Lung (tissue), 12 donors: Measurements from ENCODE around the gene VCL. TPM values are rescaled to one million over a fixed set of nuclear protein-coding genes. Genes with fewer than 3 reads are reported as not detected.

Experiments
- ATAC-seq: fragments of 200-7000 bp; cut with Tn5 transposase; one replicate; pipeline ENCODE4 v1.9.1; 2020; ENCODE audit warnings: moderate number of reproducible peaks; ENCODE audit not compliant: insufficient read depth, low FRiP score
- DNase-seq, 3 donors: peaks; one replicate each; pipeline ENCODE4 v3.0.0-alpha.2; 2013 to 2017
- H3K27ac ChIP-seq, 2 donors: one replicate each; pipeline ENCODE4 v1.5.1; 2013; ENCODE audit warnings: mild to moderate bottlenecking in 2 of 2, moderate library complexity in 2 of 2, control low read depth in 1 of 2, inconsistent platforms in 1 of 2, low read depth in 1 of 2, low read length in 1 of 2
- H3K27me3 ChIP-seq, 3 donors: one replicate each; pipeline ENCODE4 v1.5.1; 2013; ENCODE audit warnings: low read length in 2 of 3; ENCODE audit not compliant: control insufficient read depth in 3 of 3, insufficient read depth in 3 of 3
- H3K36me3 ChIP-seq, 4 donors: one replicate each; pipeline ENCODE4 v1.5.1; 2013; ENCODE audit warnings: low read length in 4 of 4, mild to moderate bottlenecking in 1 of 4, moderate library complexity in 1 of 4; ENCODE audit not compliant: control insufficient read depth in 4 of 4, insufficient read depth in 4 of 4
- H3K4me1 ChIP-seq, 5 donors: one replicate each; pipeline ENCODE4 v1.5.1; 2013; ENCODE audit warnings: low read length in 5 of 5, mild to moderate bottlenecking in 2 of 5, moderate library complexity in 1 of 5; ENCODE audit not compliant: control insufficient read depth in 5 of 5, insufficient read depth in 5 of 5
- H3K4me3 ChIP-seq: one replicate; pipeline ENCODE4 v1.5.1; 2013; ENCODE audit warnings: mild to moderate bottlenecking, control low read depth, moderate library complexity
- H3K9ac ChIP-seq, 2 donors: one replicate each; pipeline ENCODE4 v1.5.1; 2013; ENCODE audit warnings: low read length in 2 of 2, control low read depth in 1 of 2; ENCODE audit not compliant: insufficient read depth in 1 of 2
- H3K9me3 ChIP-seq, 4 donors: one replicate each; pipeline ENCODE4 v1.5.1; 2013; ENCODE audit warnings: low read length in 3 of 4, mild to moderate bottlenecking in 1 of 4, moderate library complexity in 1 of 4; ENCODE audit not compliant: control insufficient read depth in 4 of 4, insufficient read depth in 3 of 4
- CTCF ChIP-seq: IDR thresholded peaks from 2 replicates; pipeline ENCODE4 v1.5.1; 2012; ENCODE audit warnings: mild to moderate bottlenecking; ENCODE audit errors: control extremely low read depth, extremely low read depth
- WGBS, 2 donors: extraction: QIAGEN DNeasy Blood & Tissue Kit; methylation state at CpG; one replicate each; pipeline ENCODE4 v1.1.7; 2013; 5-methylcytosine and 5-hydroxymethylcytosine counted together
- polyA plus RNA-seq, 2 donors: library from polyadenylated mRNA; stranded (reverse); fragments of 200-250 nt; gene quantifications; one replicate each; pipeline ENCODE4 v1.2.1, GENCODE V29; 2013
- total RNA-seq, 2 donors: library from RNA; depleted of rRNA in 1 of 2; stranded (reverse); fragments of >200 nt in 1 of 2; gene quantifications; one replicate each; pipeline ENCODE4 v1.2.1, GENCODE V29; 2014 to 2021
- donor health status: control.
- donor health status: control.
- donor health status: Bipolar disorder and iron deficiency.
- donor health status: healthy.
- donor health status: DM: yes; HTN: yes; CAD: no.

The VCL gene
- total and polyA plus RNA-seq, 4 donors: 24.5 to 181 (median 86.3) TPM

GRCh38 chr10:74055383-74056049, 57.6 kb downstream of the VCL start:
- H3K27me3 ChIP-seq: no peaks in the 10 kb centered on the region
- WGBS, 2 donors: 64 to 69% methylated on average over 4 of the region's 4 CpGs
- H3K4me1 ChIP-seq: peaks cover 3 to 32% (median 10%) of the 10 kb centered on the region in 5 donors
- H3K4me3 ChIP-seq: no peak overlapping the region
- H3K9ac ChIP-seq: no peak overlapping the region
- no peak for TF ChIP-seq CTCF
- DNase-seq (no peak), ATAC-seq (no peak)
- H3K9me3 ChIP-seq: no peaks in the 10 kb centered on the region
- peak overlapping the region; percentile 77 to 90 for H3K27ac ChIP-seq
- H3K36me3 ChIP-seq: peaks cover 0 to 3% (median 1%) of the 10 kb centered on the region in 4 donors

GRCh38 chr10:74056050-74056818, 58.3 kb downstream of the VCL start:
- WGBS, 2 donors: 46 to 70% methylated on average over 2 of the region's 2 CpGs
- TF ChIP-seq CTCF: no peak
- H3K4me1 ChIP-seq: peaks cover 3 to 26% (median 10%) of the 10 kb centered on the region in 5 donors
- H3K9ac ChIP-seq: no peak overlapping the region
- DNase-seq: no peak
- peak; percentile 67 for ATAC-seq
- H3K4me3 ChIP-seq: no peak overlapping the region
- H3K27ac ChIP-seq: peak overlapping the region in 1 of 2 donors; percentile 90
- H3K36me3 ChIP-seq: peaks cover 0 to 3% (median 1%) of the 10 kb centered on the region in 4 donors
- H3K27me3 ChIP-seq: no peaks in the 10 kb centered on the region
- H3K9me3 ChIP-seq: no peaks in the 10 kb centered on the region

GRCh38 chr10:74058071-74058470, 60.2 kb downstream of the VCL start:
- peaks cover 3 to 23% (median 10%) of the 10 kb centered on the region in 5 donors for H3K4me1 ChIP-seq
- H3K27ac ChIP-seq: peak overlapping the region; percentile 21 to 70
- peaks cover 0 to under 1% (median 0%) of the 10 kb centered on the region in 4 donors for H3K9me3 ChIP-seq
- H3K36me3 ChIP-seq: peaks cover 0 to 3% (median 1%) of the 10 kb centered on the region in 4 donors
- H3K9ac ChIP-seq: no peak overlapping the region
- no peak overlapping the region for H3K4me3 ChIP-seq
- TF ChIP-seq CTCF: no peak
- ATAC-seq (no peak), DNase-seq (no peak)
- H3K27me3 ChIP-seq: no peaks in the 10 kb centered on the region
- 10 to 14% methylated on average over 4 of the region's 4 CpGs for WGBS, 2 donors
